Natural killer cell (primary cell): ENCODE results near the gene C4A. TPM values are rescaled to one million over a fixed set of nuclear protein-coding genes. Genes with fewer than 3 reads are reported as not detected.
"Not testable (repeated sequence)": the region's sequence is repeated elsewhere in the genome, so short reads cannot be mapped to it uniquely, and the experiment has no call there.

Experiments used
- ATAC-seq, 3 donors: fragments of 150-1000 bp in 2 of 3; fragments of 200-7000 bp in 1 of 3; cut with Tn5 transposase; 1 replicate in 1 of 3; 2 replicates in 2 of 3; pipeline ENCODE4 v1.10.0; 2021; ENCODE audit warnings: mild to moderate bottlenecking in 2 of 3, moderate library complexity in 2 of 3
- DNase-seq, 2 donors: peaks; one replicate each; pipeline versions ENCODE4 v3.0.0 to v3.0.0-alpha.2; 2013 to 2021; ENCODE audit warnings: mixed read lengths in 1 of 2
- H3K27ac ChIP-seq: one replicate; pipeline ENCODE4 v1.5.1; 2013; ENCODE audit warnings: mild to moderate bottlenecking, low read length
- H3K27me3 ChIP-seq: one replicate; pipeline ENCODE4 v1.6.1; 2013; ENCODE audit warnings: low read length; ENCODE audit not compliant: control insufficient read depth, insufficient read depth
- H3K36me3 ChIP-seq: one replicate; pipeline ENCODE4 v1.6.1; 2013; ENCODE audit warnings: low read length; ENCODE audit not compliant: control insufficient read depth, insufficient read depth
- H3K4me1 ChIP-seq: one replicate; pipeline ENCODE4 v1.6.1; 2013; ENCODE audit warnings: low read length; ENCODE audit not compliant: control insufficient read depth, insufficient read depth
- H3K4me3 ChIP-seq: one replicate; pipeline ENCODE4 v1.5.1; 2013; ENCODE audit warnings: low read length
- H3K9me3 ChIP-seq: one replicate; pipeline ENCODE4 v1.6.1; 2013; ENCODE audit warnings: low read length; ENCODE audit not compliant: control insufficient read depth, insufficient read depth
- H3K27ac Mint-ChIP-seq, 2 donors: one replicate each; pipeline ENCODE4 v1.8.0; 2022; ENCODE audit warnings: mild to moderate bottlenecking in 2 of 2, mixed read lengths in 2 of 2, moderate library complexity in 1 of 2
- H3K27me3 Mint-ChIP-seq, 2 donors: one replicate each; pipeline ENCODE4 v1.8.0; 2022; ENCODE audit warnings: low read depth in 2 of 2, mixed read lengths in 2 of 2
- H3K36me3 Mint-ChIP-seq: one replicate; pipeline ENCODE4 v1.8.0; 2022; ENCODE audit warnings: mixed read lengths
- H3K4me1 Mint-ChIP-seq, 2 donors: one replicate each; pipeline ENCODE4 v1.8.0; 2022; ENCODE audit warnings: mixed read lengths in 2 of 2
- H3K4me3 Mint-ChIP-seq: one replicate; pipeline ENCODE4 v1.8.0; 2022; ENCODE audit warnings: mild to moderate bottlenecking, moderate library complexity, mixed read lengths
- H3K9me3 Mint-ChIP-seq, 2 donors: one replicate each; pipeline ENCODE4 v1.8.0; 2022; ENCODE audit warnings: mixed read lengths in 2 of 2
- CTCF ChIP-seq: fragments of 200-600 bp; IDR thresholded peaks from one replicate; pipeline ENCODE4 v1.8.0; 2022; ENCODE audit warnings: antibody characterized with exemption
- WGBS: methylation state at CpG from one replicate; pipeline ENCODE4 v1.1.7; 2013; ENCODE audit warnings: missing lambda C conversion rate; ENCODE audit not compliant: insufficient coverage; 5-methylcytosine and 5-hydroxymethylcytosine counted together
- intact Hi-C: fragments of 100-400 bp; cut with micrococcal nuclease; formaldehyde crosslinking; loops from one replicate; pipeline ENCODE4 v1.14.2; 2022
- total RNA-seq, 4 donors: library from RNA; stranded (reverse); fragments of 120-200 nt in 1 of 4; gene quantifications; one replicate each; pipeline versions ENCODE4 v1.2.3 to v1.2.4, GENCODE V29; 2013 to 2022

Gene C4A
- total RNA-seq, 3 donors from 2014 or later (not counting 1 experiment from before 2014, with no cell fraction given) = 5.0 to 8.2 (median 5.4) TPM

GRCh38 chr6:31971993-31972708 is 9.7 kb upstream of the C4A start, which contains the start of gene DXO:
Gene DXO (minus strand): TSS chr6:31972138. CDS start chr6:31971675, 463 bp downstream.
- Mint-ChIP-seq H3K4me3 (peak within 1 kb of the TSS; percentile 93), H3K27ac (peak within 1 kb of the TSS; percentile 93 to 97), H3K9me3 (no peaks in the 10 kb centered on the region), H3K36me3 (no peaks in the 10 kb centered on the region), H3K4me1 (peaks cover 20 to 39% of the 10 kb centered on the region in 2 donors), H3K27me3 (no peaks in the 10 kb centered on the region)
- H3K4me3 ChIP-seq = peak within 1 kb of the TSS; percentile 83
- peak within 1 kb of the TSS; percentile 98 for H3K27ac ChIP-seq
- peaks cover 23% of the 10 kb centered on the region for H3K4me1 ChIP-seq
- no peak for TF ChIP-seq CTCF
- peak; percentile 99 for DNase-seq
- no peaks in the 10 kb centered on the region for H3K9me3 ChIP-seq
- intact Hi-C loops = loop anchor here (1.0 to 10.0 kb wide), 2 partner anchors 14 to 223 kb away; partner anchors contain the start of genes GPSM3, NELFE and PBX2
- peak; percentile 89 to 98 (median 92) for ATAC-seq
- no peaks in the 10 kb centered on the region for H3K27me3 ChIP-seq
- WGBS = under 1% methylated on average over 62 of the region's 62 CpGs
- peaks cover 34% of the 10 kb centered on the region for H3K36me3 ChIP-seq

- TF ChIP-seq CTCF = no peak
- Mint-ChIP-seq H3K9me3 (no peaks in the 10 kb centered on the region), H3K36me3 (no peaks in the 10 kb centered on the region), H3K4me3 (peak overlapping the region; percentile 93), H3K4me1 (peaks cover 20 to 39% of the 10 kb centered on the region in 2 donors), H3K27me3 (no peaks in the 10 kb centered on the region), H3K27ac (peak overlapping the region; percentile 93 to 97)
- DNase-seq (no peak), ATAC-seq (no peak)
- intact Hi-C loops = loop anchor here (1.0 to 10.0 kb wide), 2 partner anchors 15 to 222 kb away; partner anchors contain the start of genes GPSM3, NELFE and PBX2
- Histone ChIP-seq H3K36me3 (peaks cover 27% of the 10 kb centered on the region), H3K27ac (peak overlapping the region; percentile 98), H3K4me1 (peaks cover 23% of the 10 kb centered on the region), H3K4me3 (peak overlapping the region; percentile 83), H3K9me3 (no peaks in the 10 kb centered on the region), H3K27me3 (no peaks in the 10 kb centered on the region)
- WGBS = 13% methylated on average over 19 of the region's 19 CpGs
Observed at GRCh38 chr6:31972709-31973350, 9.0 kb upstream of the C4A start.

- H3K4me1 ChIP-seq = peaks cover 15% of the 10 kb centered on the region
- H3K9me3 Mint-ChIP-seq, H3K36me3 Mint-ChIP-seq, H3K27ac ChIP-seq, H3K27ac Mint-ChIP-seq, DNase-seq, H3K4me3 ChIP-seq, H3K9me3 ChIP-seq, H3K27me3 Mint-ChIP-seq, H3K4me3 Mint-ChIP-seq, H3K36me3 ChIP-seq, H3K27me3 ChIP-seq, ATAC-seq: not testable (repeated sequence)
- intact Hi-C loops = loop anchor here (10.0 kb wide), 1 partner anchor 219 kb away; the partner anchor contains the start of genes GPSM3 and PBX2
- 97% methylated on average over 18 of the region's 30 CpGs for WGBS
- H3K4me1 Mint-ChIP-seq = peaks cover 14 to 30% of the 10 kb centered on the region in 2 donors
Observed at GRCh38 chr6:31976065-31976464, 5.8 kb upstream of the C4A start.

- Histone ChIP-seq H3K4me3 (no peak overlapping the region), H3K36me3 (peaks cover 3% of the 10 kb centered on the region), H3K4me1 (peaks cover 3% of the 10 kb centered on the region), H3K9me3 (no peaks in the 10 kb centered on the region), H3K27ac (no peak overlapping the region), H3K27me3 (no peaks in the 10 kb centered on the region)
- 96% methylated on average over 12 of the region's 12 CpGs for WGBS
- peaks cover 8 to 15% of the 10 kb centered on the region in 2 donors for H3K4me1 Mint-ChIP-seq
- H3K27ac Mint-ChIP-seq = no peak overlapping the region
- no peak overlapping the region for H3K4me3 Mint-ChIP-seq
- no peaks in the 10 kb centered on the region for H3K27me3 Mint-ChIP-seq
- intact Hi-C loops = loop anchor here (10.0 kb wide), 1 partner anchor 217 kb away; the partner anchor contains the start of genes GPSM3 and PBX2
- DNase-seq (no peak), ATAC-seq (no peak)
- no peaks in the 10 kb centered on the region for H3K9me3 Mint-ChIP-seq
- no peaks in the 10 kb centered on the region for H3K36me3 Mint-ChIP-seq
- no peak for TF ChIP-seq CTCF
Observed at GRCh38 chr6:31977816-31978431, 3.9 kb upstream of the C4A start.
